Measurements from ENCODE around the gene TYW1.
A peak's percentile ranks its signal among the peaks of the same experiment; 100 is the strongest.
"Not testable (repeated sequence)": the region's sequence is repeated elsewhere in the genome, so short reads cannot be mapped to it uniquely, and the experiment has no call there.

The TYW1 gene

GRCh38 chr7:67046819-67047218 is 50.2 kb downstream of the TYW1 start:
- not testable (repeated sequence) for DNase-seq

GRCh38 chr7:67049908-67050307 is 53.3 kb downstream of the TYW1 start:
- not testable (repeated sequence) for DNase-seq

DNA sequence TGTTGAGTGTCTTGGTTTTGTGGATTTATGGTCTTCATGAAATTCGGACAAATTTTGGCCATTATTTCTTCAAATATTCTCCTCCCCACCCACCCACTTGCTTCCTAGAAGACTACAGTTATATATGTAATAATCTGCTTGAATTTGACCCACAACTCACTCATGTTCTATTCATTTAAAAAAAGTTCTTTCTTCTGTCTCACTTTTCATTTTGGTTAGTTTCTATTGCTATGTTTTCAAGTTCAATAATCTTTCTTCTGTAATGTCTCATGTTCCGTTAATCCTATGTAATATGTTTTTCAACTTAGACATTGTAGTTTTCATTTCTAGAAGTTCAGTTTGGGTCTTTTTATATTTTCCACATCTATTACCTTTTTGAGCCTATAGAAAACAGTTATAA is 55.5 kb downstream of the TYW1 start:
- not testable (repeated sequence) for DNase-seq

- no peak for DNase-seq
These were observed 60.0 kb downstream of the TYW1 start for GRCh38 chr7:67056683-67057082.

- DNase-seq, result not testable (repeated sequence)
These were observed 64.7 kb downstream of the TYW1 start for GRCh38 chr7:67061321-67061720.

- DNase-seq, result not testable (repeated sequence)
These were observed 66.2 kb downstream of the TYW1 start for GRCh38 chr7:67062802-67063201.

GRCh38 chr7:67066950-67067622 is 70.5 kb downstream of the TYW1 start:
- DNase-seq, result peak; percentile 2

GRCh38 chr7:67076120-67076519 is 79.5 kb downstream of the TYW1 start:
- DNase-seq, result not testable (repeated sequence)

DNA sequence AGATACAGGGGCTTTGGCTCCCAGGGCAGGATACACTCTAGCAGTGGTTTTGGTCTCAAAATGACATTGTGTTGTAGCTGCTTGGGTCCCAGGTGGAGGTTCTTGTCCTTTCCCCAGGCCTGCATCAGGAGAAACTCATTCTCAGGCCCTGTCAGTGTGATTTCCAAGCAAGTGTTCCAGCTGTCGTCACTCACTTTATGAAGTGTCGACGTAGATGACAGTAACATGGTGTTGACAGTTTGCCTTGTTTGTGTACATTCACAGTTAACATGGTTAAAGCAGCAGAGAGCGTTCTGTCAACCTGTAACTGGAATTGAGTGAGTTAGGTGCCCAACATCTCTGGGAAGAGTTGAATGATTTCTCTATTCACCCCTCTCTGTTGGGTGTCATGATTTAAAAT is 86.2 kb downstream of the TYW1 start:
- DNase-seq, result not testable (repeated sequence)

GRCh38 chr7:67089261-67089660 is 92.6 kb downstream of the TYW1 start:
- DNase-seq, result not testable (repeated sequence)

GRCh38 chr7:67091053-67091452 is 94.4 kb downstream of the TYW1 start:
- DNase-seq, result not testable (repeated sequence)

DNA sequence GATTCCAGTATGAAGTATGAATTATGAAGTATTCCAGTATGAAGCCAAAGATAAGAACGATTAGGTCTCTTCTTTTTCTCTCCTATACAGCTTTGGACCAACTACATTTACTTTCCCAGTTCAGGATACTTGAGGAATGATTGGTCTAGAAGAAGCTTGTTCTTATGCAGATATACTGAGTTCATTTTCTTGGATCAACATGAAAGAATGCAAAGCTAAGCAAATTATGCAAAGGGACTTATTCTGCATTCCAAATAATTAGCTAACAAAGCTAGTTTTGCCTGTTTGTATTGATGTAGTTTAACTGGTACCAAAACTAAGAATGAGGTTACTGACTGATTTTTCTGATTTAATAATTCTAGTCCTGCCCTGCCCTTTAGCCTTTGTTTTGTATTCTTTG is 101.4 kb downstream of the TYW1 start:
- not testable (repeated sequence) for DNase-seq

GRCh38 chr7:67099406-67099805 is 102.8 kb downstream of the TYW1 start:
- not testable (repeated sequence) for DNase-seq

DNA sequence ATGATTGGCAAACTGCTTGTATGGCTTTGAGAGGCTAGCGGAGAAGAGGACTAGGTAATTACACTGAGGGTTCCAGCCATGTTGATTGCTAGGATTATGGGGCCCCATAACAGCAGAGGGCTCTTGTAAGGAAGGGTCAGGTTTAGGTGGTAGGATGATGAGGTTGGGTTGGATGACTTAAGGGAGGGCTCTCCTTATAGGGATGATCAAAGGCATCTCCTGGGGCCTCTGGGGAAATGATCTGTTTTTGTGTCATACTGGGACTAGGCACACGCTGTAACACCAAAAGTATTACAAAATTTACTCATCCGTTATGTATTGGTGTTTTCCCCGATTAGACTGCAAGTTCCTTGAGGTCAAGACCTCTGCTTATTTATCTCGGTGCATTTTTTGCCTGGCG is 103.4 kb downstream of the TYW1 start:
- DNase-seq, result not testable (repeated sequence)

GRCh38 chr7:67100956-67101361 is 104.3 kb downstream of the TYW1 start:
- DNase-seq, result peak; percentile 7

DNA sequence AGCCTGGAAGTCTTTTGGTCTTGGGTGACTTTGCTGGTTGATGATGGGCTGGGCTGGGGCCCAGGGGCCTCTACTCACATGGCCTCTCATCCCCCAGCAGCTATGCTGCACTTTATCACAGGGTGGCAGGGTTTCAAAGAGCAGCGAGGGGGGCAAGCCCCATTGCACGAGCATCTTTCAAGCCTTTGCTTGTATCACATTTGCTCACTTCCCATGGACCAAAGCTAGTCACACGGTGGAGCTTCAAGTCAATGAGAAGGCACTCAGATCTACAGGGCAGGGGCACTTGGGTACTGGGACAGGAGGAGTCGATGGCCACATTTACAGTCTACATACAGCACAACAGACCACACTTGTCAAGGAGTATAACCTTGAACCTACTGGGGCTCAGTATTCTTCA is 108.3 kb downstream of the TYW1 start:
- DNase-seq, result not testable (repeated sequence)

GRCh38 chr7:67105377-67105776 is 108.7 kb downstream of the TYW1 start:
- no peak for DNase-seq

- not testable (repeated sequence) for DNase-seq
These were observed 109.6 kb downstream of the TYW1 start for GRCh38 chr7:67106255-67106654.

DNA sequence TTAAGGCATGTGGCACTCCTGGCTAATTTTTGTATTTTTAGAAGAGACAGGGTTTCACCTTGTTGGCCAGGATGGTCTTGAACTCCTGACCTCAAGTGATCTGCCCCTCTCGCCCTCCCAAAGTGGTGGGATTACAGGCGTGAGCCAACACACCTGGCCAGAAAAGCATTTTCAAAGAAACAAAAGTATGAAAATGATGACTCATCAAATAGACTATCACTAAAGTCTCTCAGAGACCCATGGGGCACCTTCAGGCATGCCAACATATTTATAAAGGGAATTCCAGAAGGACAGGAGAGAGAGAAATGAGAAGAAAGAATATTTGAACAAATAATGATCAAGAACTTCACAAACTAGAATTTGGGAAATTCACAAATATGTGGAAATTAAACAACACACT is 114.7 kb downstream of the TYW1 start:
- not testable (repeated sequence) for DNase-seq

DNA sequence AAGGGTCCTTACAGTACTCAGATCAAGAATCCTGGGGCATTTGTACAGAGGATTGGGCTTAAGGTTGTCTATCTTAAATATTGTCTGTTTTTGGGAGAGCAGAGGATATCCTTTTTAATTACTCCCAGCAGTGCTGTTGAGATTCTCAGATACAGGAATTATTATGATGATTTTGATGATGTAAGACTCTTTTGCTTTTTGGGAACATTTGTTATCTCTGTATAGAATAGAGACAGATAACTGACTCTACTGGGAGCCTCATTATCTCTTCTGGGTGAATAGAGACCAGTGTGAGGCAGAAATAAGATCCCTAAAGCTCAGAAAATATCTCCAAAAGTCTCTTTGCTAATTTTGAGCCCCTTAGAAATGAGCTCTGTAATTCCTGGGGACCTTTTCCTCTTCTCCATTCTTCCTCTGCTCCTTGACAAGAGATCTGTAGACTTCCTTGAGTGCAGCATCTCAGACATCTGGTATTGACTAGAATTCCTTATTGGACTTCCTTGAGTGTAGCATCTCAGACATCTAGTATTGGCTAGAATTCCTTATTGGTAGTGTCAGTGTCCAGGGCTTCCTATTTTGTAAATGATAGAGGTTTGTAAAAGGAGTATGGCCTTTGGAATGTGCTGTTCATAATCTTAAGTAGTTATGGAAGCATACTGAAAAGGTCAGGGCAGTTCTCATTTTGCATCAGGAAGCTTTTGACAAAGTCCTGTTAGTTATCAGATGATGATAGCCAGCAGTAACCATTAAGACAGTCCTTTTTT is 118.0 kb downstream of the TYW1 start:
- DNase-seq, result not testable (repeated sequence)

DNA sequence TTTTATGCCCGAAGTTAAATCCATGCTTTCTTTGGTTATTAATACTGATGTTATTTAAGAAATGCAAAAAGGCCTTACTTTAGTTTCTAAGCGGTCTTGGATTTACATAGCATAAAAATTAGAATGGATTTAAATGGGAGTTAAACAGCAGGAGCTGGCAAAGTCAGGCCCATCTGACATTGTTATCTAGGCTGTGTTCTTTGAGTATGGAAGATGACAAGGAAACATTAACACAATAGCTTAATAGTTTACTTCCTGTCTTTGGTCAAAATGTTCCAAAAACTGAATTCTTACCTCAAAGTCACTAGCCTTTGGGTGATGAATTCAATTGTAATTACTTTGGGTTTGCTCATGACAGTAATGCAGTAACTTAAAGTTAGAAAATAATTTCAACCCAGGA is 123.9 kb downstream of the TYW1 start:
- DNase-seq, result not testable (repeated sequence)

DNA sequence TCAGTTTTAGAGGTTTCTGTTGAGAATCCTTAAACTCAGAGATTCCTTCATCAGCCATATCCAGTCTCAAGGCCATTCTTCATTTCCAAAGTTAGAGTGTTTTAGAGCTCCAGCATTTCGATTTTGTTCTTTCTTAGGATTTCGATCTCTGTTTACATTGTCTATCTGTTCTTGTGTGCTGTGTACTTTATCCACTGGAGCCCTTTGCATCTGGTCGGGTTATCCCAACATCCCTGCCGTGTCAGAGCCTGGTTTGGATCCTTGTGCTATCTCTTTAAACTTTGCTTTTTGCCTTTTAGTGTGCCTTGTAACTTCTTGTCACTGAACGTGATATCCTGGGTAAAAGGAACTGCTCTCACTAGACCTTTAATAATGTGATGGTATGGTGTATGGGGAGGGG is 131.6 kb downstream of the TYW1 start:
- DNase-seq, result not testable (repeated sequence)

DNA sequence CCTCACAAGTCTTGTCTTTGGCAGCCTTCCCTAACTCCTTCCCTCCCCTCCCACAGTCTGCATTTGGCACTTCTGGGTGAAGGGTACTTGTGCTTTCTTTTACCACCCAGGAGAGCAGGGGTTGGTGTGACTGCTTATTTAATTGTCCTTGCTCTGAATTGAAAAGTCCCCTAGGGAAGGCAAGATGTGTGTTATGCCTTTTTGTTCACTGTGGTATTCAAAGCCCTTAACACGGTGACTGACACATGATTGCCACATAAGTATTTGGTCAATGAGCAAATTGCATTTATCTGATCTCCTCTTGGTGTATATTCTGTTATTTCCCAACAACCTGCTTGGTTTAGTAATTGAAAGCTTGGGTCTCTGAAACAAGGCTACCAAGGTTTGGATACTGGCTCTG is 134.1 kb downstream of the TYW1 start:
- not testable (repeated sequence) for DNase-seq

DNA sequence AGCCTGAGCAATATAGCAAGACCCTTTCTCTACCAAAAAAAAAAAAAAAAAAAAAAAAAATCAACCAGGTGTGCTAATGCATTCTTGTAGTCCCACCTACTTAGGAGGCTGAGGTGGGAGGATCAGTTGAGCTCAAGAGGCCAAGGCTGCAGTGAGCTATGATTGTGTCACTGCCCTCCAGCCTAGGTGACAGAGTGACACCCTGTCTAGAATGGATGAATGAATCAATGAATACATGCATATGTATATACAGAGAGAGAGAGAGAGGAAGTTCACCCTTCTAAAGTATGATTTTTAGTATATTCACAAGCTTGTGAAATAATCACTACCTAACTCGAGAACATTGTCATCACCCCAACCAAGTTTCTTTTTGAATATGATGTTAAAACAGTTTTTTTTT is 138.3 kb downstream of the TYW1 start:
- DNase-seq, result not testable (repeated sequence)

Measured in right kidney (tissue), 1 donor.